MCF 10A (cell line): Measurements from ENCODE around the gene MARS1. TPM values are rescaled to one million over a fixed set of nuclear protein-coding genes. Genes with fewer than 3 reads are reported as not detected.

Source experiments
- BruUV-seq: library from RNA; stranded (reverse); fragments of 400-500 nt; replicated peaks from 2 replicates; lab custom pipeline; 2021; lab: Mats Ljungman, UMichigan
- CTCF ChIA-PET: fragments of 300-600 bp; sonication (Branson Sonifier 250); formaldehyde crosslinking; extraction: SDS; loops from one replicate; lab custom pipeline; 2021; ENCODE audit warnings: antibody characterized with exemption, inconsistent platforms; lab: Yijun Ruan, JAX
- POLR2A ChIA-PET: fragments of 300-600, 350-650 bp; sonication (Branson Sonifier 250); formaldehyde crosslinking; extraction: SDS; loops from one replicate; lab custom pipeline; 2020; ENCODE audit warnings: antibody characterized with exemption, inconsistent platforms; lab: Yijun Ruan, JAX
- DNase-seq: peaks from one replicate; pipeline ENCODE4 v3.0.0-alpha.2; 2018; ENCODE audit not compliant: unreplicated experiment
- H3K27ac Mint-ChIP-seq: one replicate; pipeline ENCODE4 v1.8.0; 2022; ENCODE audit warnings: mild to moderate bottlenecking, low read depth, mixed read lengths; ENCODE audit not compliant: unreplicated experiment
- H3K27me3 Mint-ChIP-seq: one replicate; pipeline ENCODE4 v1.8.0; 2022; ENCODE audit warnings: mixed read lengths; ENCODE audit not compliant: insufficient read depth, unreplicated experiment
- H3K36me3 Mint-ChIP-seq: one replicate; pipeline ENCODE4 v1.8.0; 2022; ENCODE audit warnings: mild to moderate bottlenecking, moderate library complexity, mixed read lengths; ENCODE audit not compliant: insufficient read depth, unreplicated experiment
- H3K4me1 Mint-ChIP-seq: one replicate; pipeline ENCODE4 v1.8.0; 2022; ENCODE audit warnings: mixed read lengths; ENCODE audit not compliant: insufficient read depth, unreplicated experiment
- H3K4me3 Mint-ChIP-seq: one replicate; pipeline ENCODE4 v1.8.0; 2022; ENCODE audit warnings: mild to moderate bottlenecking, moderate library complexity, mixed read lengths; ENCODE audit not compliant: unreplicated experiment
- H3K9me3 Mint-ChIP-seq: one replicate; pipeline ENCODE4 v1.8.0; 2022; ENCODE audit warnings: mixed read lengths; ENCODE audit not compliant: unreplicated experiment
- CTCF ChIP-seq: fragments of 200-600 bp; IDR thresholded peaks from one replicate; pipeline ENCODE4 v1.8.0; 2022; ENCODE audit warnings: antibody characterized with exemption, mild to moderate bottlenecking; ENCODE audit not compliant: unreplicated experiment
- intact Hi-C: fragments of 100-400 bp; cut with micrococcal nuclease; formaldehyde crosslinking; loops from 2 replicates; pipeline ENCODE4 v1.14.1; 2022
- total RNA-seq: library from RNA; stranded (reverse); gene quantifications from 2 replicates; pipeline ENCODE4 v1.2.3, GENCODE V29; 2022

Gene MARS1
- total RNA-seq, 1 experiment from 2014 or later = 762 TPM

GRCh38 chr12:57548488-57548887, 60.6 kb downstream of the MARS1 start:
- peaks cover 32% of the 10 kb centered on the region for H3K4me1 Mint-ChIP-seq
- H3K4me3 Mint-ChIP-seq = no peak overlapping the region
- intact Hi-C loops = no loop called here
- no peak for TF ChIP-seq CTCF
- no TSS peak for BruUV-seq
- no peak for DNase-seq
- H3K27me3 Mint-ChIP-seq = peaks cover 3% of the 10 kb centered on the region
- no peak overlapping the region for H3K27ac Mint-ChIP-seq
- ChIA-PET POLR2A (interaction anchor here (0.5 kb wide), 1 partner anchor 13 kb away, joined by 4 read pairs; no protein-coding TSS in a partner anchor), CTCF (no interaction called here)
- no peaks in the 10 kb centered on the region for H3K36me3 Mint-ChIP-seq
- no peaks in the 10 kb centered on the region for H3K9me3 Mint-ChIP-seq

GRCh38 chr12:57549203-57549908, 61.5 kb downstream of the MARS1 start:
- H3K4me3 Mint-ChIP-seq = no peak overlapping the region
- H3K36me3 Mint-ChIP-seq = no peaks in the 10 kb centered on the region
- POLR2A ChIA-PET = no interaction called here
- no peak for TF ChIP-seq CTCF
- H3K9me3 Mint-ChIP-seq = no peaks in the 10 kb centered on the region
- no peak overlapping the region for H3K27ac Mint-ChIP-seq
- H3K27me3 Mint-ChIP-seq = peaks cover 9% of the 10 kb centered on the region
- CTCF ChIA-PET = interaction anchor here (0.6 kb wide), 1 partner anchor 34 kb away, joined by 3 read pairs; no protein-coding TSS in a partner anchor
- intact Hi-C loops = no loop called here
- BruUV-seq = no TSS peak
- H3K4me1 Mint-ChIP-seq = peaks cover 32% of the 10 kb centered on the region
- DNase-seq = no peak

GRCh38 chr12:57549909-57550640, 62.2 kb downstream of the MARS1 start, which contains the start of gene KIF5A:
KIF5A (plus strand) TSS chr12:57550044; CDS start chr12:57550272, 228 bp downstream.
- Mint-ChIP-seq H3K4me3 (no peak within 1 kb of the TSS), H3K4me1 (peaks cover 26% of the 10 kb centered on the region), H3K36me3 (no peaks in the 10 kb centered on the region), H3K27ac (no peak within 1 kb of the TSS), H3K27me3 (peaks cover 9% of the 10 kb centered on the region), H3K9me3 (no peaks in the 10 kb centered on the region)
- intact Hi-C loops = no loop called here
- POLR2A ChIA-PET = no interaction called here
- BruUV-seq = no TSS peak
- no peak for TF ChIP-seq CTCF
- no peak for DNase-seq
- CTCF ChIA-PET = interaction anchor here (0.6 kb wide), 1 partner anchor 33 kb away, joined by 3 read pairs; no protein-coding TSS in a partner anchor
